ENCODE results near the gene CAT. TPM values are rescaled to one million over a fixed set of nuclear protein-coding genes. Genes with fewer than 3 reads are reported as not detected.
"Not testable (repeated sequence)": the region's sequence is repeated elsewhere in the genome, so short reads cannot be mapped to it uniquely, and the experiment has no call there.

The CAT gene
- total RNA-seq, 1 donor from 2014 or later: 29.2 TPM

DNA sequence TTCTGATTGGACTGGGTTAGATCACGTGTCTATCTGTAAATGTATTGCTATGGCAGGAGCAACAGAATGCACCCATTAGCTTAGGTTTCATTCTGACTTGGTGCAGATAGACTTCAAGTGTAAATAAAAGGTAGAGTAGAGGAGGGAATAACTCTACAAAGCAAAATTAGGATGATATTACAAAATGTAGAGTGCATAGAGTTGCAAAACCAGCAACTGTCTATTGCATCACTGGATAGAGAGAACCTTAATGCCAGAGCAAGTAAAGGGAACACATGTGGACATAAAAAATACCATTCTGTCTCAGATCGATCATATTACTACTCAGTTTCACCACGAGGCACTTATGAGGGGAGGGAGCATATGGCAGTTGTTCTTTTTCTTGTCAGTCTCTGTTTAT is 22.0 kb upstream of the CAT start:
- no peak overlapping the region for H3K27ac Mint-ChIP-seq
- TF ChIP-seq, protein P1, sequence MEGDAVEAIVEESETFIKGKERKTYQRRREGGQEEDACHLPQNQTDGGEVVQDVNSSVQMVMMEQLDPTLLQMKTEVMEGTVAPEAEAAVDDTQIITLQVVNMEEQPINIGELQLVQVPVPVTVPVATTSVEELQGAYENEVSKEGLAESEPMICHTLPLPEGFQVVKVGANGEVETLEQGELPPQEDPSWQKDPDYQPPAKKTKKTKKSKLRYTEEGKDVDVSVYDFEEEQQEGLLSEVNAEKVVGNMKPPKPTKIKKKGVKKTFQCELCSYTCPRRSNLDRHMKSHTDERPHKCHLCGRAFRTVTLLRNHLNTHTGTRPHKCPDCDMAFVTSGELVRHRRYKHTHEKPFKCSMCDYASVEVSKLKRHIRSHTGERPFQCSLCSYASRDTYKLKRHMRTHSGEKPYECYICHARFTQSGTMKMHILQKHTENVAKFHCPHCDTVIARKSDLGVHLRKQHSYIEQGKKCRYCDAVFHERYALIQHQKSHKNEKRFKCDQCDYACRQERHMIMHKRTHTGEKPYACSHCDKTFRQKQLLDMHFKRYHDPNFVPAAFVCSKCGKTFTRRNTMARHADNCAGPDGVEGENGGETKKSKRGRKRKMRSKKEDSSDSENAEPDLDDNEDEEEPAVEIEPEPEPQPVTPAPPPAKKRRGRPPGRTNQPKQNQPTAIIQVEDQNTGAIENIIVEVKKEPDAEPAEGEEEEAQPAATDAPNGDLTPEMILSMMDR (IDR thresholded peaks at IDR 0.05; ENCODE audit: unreplicated experiment): no peak
- DNase-seq (ENCODE audit: low spot score in 2 of 2, unreplicated experiment in 2 of 2): no peak
- peaks cover 27% of the 10 kb centered on the region for H3K9me3 Mint-ChIP-seq
- peaks cover 18% of the 10 kb centered on the region for H3K27me3 Mint-ChIP-seq (ENCODE audit: low read depth)
- no peak overlapping the region for H3K4me3 Mint-ChIP-seq
- H3K36me3 Mint-ChIP-seq: no peaks in the 10 kb centered on the region
- no peaks in the 10 kb centered on the region for H3K4me1 Mint-ChIP-seq

DNA sequence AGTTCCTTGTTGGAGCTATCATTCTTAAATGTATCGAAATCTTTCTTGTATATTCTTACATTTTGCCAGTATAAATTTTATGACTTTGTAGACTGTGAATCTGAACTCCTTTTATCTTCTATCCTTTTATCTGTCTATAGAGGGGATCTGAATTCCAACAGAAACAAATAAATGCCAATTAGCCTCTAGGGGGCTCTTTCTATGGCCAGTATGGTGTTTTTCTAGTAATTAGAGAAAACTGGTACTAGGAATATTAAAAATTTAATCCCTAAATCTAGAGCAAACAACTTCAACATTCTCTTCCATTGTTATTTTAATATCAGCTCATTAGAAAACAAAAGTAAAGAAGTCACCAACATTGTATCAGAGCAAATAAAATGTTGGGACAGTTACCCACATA is 21.5 kb upstream of the CAT start:
- Mint-ChIP-seq H3K4me1 (peaks cover 1% of the 10 kb centered on the region), H3K27me3 (ENCODE audit: low read depth) (peaks cover 18% of the 10 kb centered on the region)

DNA sequence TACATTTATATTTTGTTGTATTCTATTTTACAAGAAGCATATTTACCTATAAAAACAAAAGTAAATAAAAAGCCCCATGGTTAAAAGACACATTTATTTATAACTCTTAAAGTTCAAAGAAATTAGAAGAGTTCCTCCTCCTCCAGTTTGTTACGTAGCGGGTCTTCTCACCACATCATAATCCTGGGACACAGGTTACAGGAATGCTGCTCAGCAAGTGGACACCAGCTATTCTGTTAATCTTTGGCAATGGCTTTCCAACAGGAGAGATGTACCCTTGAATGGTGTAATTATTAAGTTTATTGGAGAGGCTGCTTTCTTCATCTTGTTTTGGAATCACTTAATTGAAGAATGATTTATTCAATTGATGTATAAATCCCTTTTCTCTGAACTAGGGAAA is 19.6 kb upstream of the CAT start:
- no peak overlapping the region for H3K4me3 Mint-ChIP-seq
- TF ChIP-seq, protein P1 (IDR thresholded peaks at IDR 0.05; ENCODE audit: unreplicated experiment): no peak
- DNase-seq (ENCODE audit: low spot score in 2 of 2, unreplicated experiment in 2 of 2): no peak
- H3K4me1 Mint-ChIP-seq: peaks cover 2% of the 10 kb centered on the region
- peaks cover 20% of the 10 kb centered on the region for H3K27me3 Mint-ChIP-seq (ENCODE audit: low read depth)
- H3K36me3 Mint-ChIP-seq: no peaks in the 10 kb centered on the region
- H3K27ac Mint-ChIP-seq: no peak overlapping the region
- peaks cover 7% of the 10 kb centered on the region for H3K9me3 Mint-ChIP-seq

More for the DNA sequence above, 21.5 kb upstream of the CAT start:
- Mint-ChIP-seq H3K9me3 (peaks cover 23% of the 10 kb centered on the region), H3K4me3 (no peak overlapping the region), H3K36me3 (no peaks in the 10 kb centered on the region), H3K27ac (no peak overlapping the region)
- DNase-seq (ENCODE audit: low spot score in 2 of 2, unreplicated experiment in 2 of 2): no peak
- TF ChIP-seq, protein P1 (IDR thresholded peaks at IDR 0.05; ENCODE audit: unreplicated experiment): no peak

DNA sequence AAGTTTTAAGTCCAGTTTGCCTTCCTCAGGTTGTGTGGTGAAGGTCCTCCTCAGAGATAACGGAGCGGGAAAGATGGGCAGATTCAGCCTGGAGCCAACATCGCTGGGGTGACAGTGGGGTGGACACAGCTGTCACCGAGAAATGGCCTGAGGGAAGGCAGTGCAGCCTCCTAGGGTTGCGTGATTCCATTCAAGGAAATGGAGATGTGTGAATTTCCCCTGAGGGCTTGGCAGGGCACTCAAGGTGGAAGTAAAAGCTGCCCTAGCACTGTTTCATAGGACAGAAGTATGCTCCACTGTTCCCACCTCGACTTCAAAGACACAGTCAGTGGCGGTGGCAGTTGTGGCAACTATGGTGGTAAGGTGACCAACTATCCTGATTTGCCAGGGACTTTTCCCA is 15.4 kb upstream of the CAT start:
- no peak for DNase-seq (ENCODE audit: low spot score in 2 of 2, unreplicated experiment in 2 of 2)
- TF ChIP-seq, protein P1 (IDR thresholded peaks at IDR 0.05; ENCODE audit: unreplicated experiment): no peak
- peaks cover 11% of the 10 kb centered on the region for H3K4me1 Mint-ChIP-seq
- peaks cover 12% of the 10 kb centered on the region for H3K27me3 Mint-ChIP-seq (ENCODE audit: low read depth)
- H3K4me3 Mint-ChIP-seq: no peak overlapping the region
- no peaks in the 10 kb centered on the region for H3K36me3 Mint-ChIP-seq
- H3K27ac Mint-ChIP-seq: no peak overlapping the region
- H3K9me3 Mint-ChIP-seq: peaks cover 5% of the 10 kb centered on the region

DNA sequence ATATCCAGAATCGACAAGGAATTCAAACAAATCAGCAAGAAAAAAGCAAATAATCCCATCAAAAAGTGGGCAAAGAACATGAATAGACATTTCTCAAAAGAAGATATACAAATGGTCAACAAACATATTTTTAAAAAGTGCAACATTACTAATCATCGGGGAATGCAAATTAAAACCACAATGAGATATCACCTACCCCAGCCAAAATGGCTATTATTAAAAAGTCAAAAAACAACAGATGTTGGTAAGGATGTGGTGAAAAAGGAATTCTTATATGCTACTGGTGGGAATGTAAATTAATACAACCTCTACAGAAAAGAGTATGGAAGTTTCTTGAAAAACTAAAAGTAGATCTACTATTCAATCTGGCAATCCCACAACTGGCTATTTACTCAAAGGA is 13.9 kb upstream of the CAT start:
- not testable (repeated sequence) for H3K9me3 Mint-ChIP-seq; H3K27ac Mint-ChIP-seq; H3K36me3 Mint-ChIP-seq; DNase-seq (ENCODE audit: low spot score in 2 of 2, unreplicated experiment in 2 of 2); H3K4me3 Mint-ChIP-seq
- H3K27me3 Mint-ChIP-seq (ENCODE audit: low read depth): peaks cover 12% of the 10 kb centered on the region
- H3K4me1 Mint-ChIP-seq: peaks cover 11% of the 10 kb centered on the region

DNA sequence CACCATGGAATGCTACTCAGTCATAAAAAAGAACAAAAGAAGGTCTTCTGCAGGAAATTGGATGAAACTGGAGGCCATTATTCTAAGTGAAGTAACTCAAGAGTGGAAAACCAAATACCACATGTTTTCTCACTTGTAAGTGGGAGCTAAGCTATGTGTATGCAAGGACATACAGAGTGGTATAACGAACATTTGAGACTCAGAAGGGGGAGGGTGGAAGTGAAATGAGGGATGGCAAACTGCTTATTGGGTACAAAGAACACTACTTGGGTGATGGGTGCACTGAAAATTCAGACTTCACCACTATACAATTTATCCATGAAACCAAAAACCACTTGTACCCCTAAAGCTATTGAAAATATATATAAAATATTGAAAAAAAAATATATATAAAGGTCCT is 13.4 kb upstream of the CAT start:
- Mint-ChIP-seq H3K4me1 (peaks cover 11% of the 10 kb centered on the region), H3K27me3 (ENCODE audit: low read depth) (peaks cover 12% of the 10 kb centered on the region), H3K4me3 (no peak overlapping the region), H3K36me3 (no peaks in the 10 kb centered on the region), H3K27ac (no peak overlapping the region), H3K9me3 (peaks cover 5% of the 10 kb centered on the region)
- TF ChIP-seq, protein P1 (IDR thresholded peaks at IDR 0.05; ENCODE audit: unreplicated experiment): no peak
- no peak for DNase-seq (ENCODE audit: low spot score in 2 of 2, unreplicated experiment in 2 of 2)
